ENCODE results near the gene SCN10A. TPM values are rescaled to one million over a fixed set of nuclear protein-coding genes. Genes with fewer than 3 reads are reported as not detected.

Gene SCN10A
- total RNA-seq, 4 donors from 2014 or later, result not detected

GRCh38 chr3:38707730-38708129 is 108.3 kb downstream of the SCN10A start:
- no peak overlapping the region for H3K4me3 ChIP-seq
- no peaks in the 10 kb centered on the region for H3K36me3 ChIP-seq
- H3K4me1 ChIP-seq, result no peaks in the 10 kb centered on the region
- no peaks in the 10 kb centered on the region for H3K9me3 ChIP-seq
- DNase-seq (ENCODE audit: low spot score in 2 of 2), result no peak
- TF ChIP-seq POLR2A (IDR thresholded peaks at IDR 0.05) (no peak), CTCF (IDR thresholded peaks at IDR 0.05) (no peak), EP300 (IDR thresholded peaks at IDR 0.05) (no peak)
- 4 to 9% methylated on average over 1 of the region's 1 CpG for WGBS, 2 donors
- H3K27ac ChIP-seq, result no peak overlapping the region
- H3K27me3 ChIP-seq, result no peaks in the 10 kb centered on the region

- no peak for DNase-seq (ENCODE audit: low spot score in 2 of 2)
- 58 to 72% methylated on average over 2 of the region's 2 CpGs for WGBS, 2 donors
- no peaks in the 10 kb centered on the region for H3K4me1 ChIP-seq
These were observed 109.1 kb downstream of the SCN10A start for GRCh38 chr3:38706961-38707360.

GRCh38 chr3:38702231-38702630 is 113.8 kb downstream of the SCN10A start:
- H3K4me3 ChIP-seq, result no peak overlapping the region
- H3K4me1 ChIP-seq, result no peaks in the 10 kb centered on the region
- H3K36me3 ChIP-seq, result no peaks in the 10 kb centered on the region
- 76 to 80% methylated on average over 3 of the region's 3 CpGs for WGBS, 2 donors
- H3K27me3 ChIP-seq, result no peaks in the 10 kb centered on the region
- no peak for DNase-seq (ENCODE audit: low spot score in 2 of 2)
- H3K27ac ChIP-seq, result no peak overlapping the region
- TF ChIP-seq CTCF (IDR thresholded peaks at IDR 0.05) (no peak), EP300 (IDR thresholded peaks at IDR 0.05) (no peak), POLR2A (IDR thresholded peaks at IDR 0.05) (no peak)
- H3K9me3 ChIP-seq, result no peaks in the 10 kb centered on the region

More at GRCh38 chr3:38706961-38707360, 109.1 kb downstream of the SCN10A start:
- H3K27me3 ChIP-seq, result no peaks in the 10 kb centered on the region
- no peaks in the 10 kb centered on the region for H3K9me3 ChIP-seq
- TF ChIP-seq CTCF (IDR thresholded peaks at IDR 0.05) (no peak), EP300 (IDR thresholded peaks at IDR 0.05) (no peak), POLR2A (IDR thresholded peaks at IDR 0.05) (no peak)
- no peaks in the 10 kb centered on the region for H3K36me3 ChIP-seq
- H3K27ac ChIP-seq, result no peak overlapping the region
- H3K4me3 ChIP-seq, result no peak overlapping the region

- no peak for TF ChIP-seq CTCF (IDR thresholded peaks at IDR 0.05)
- TF ChIP-seq POLR2A (IDR thresholded peaks at IDR 0.05), result no peak
- no peak for TF ChIP-seq EP300 (IDR thresholded peaks at IDR 0.05)
- no peaks in the 10 kb centered on the region for H3K36me3 ChIP-seq
- DNase-seq (ENCODE audit: low spot score in 2 of 2), result no peak
- no peaks in the 10 kb centered on the region for H3K4me1 ChIP-seq
- no peaks in the 10 kb centered on the region for H3K27me3 ChIP-seq
- WGBS, 2 donors, result 55 to 62% methylated on average over 5 of the region's 5 CpGs
- H3K4me3 ChIP-seq, result no peak overlapping the region
- H3K27ac ChIP-seq, result no peak overlapping the region
- no peaks in the 10 kb centered on the region for H3K9me3 ChIP-seq
These were observed 117.3 kb downstream of the SCN10A start for GRCh38 chr3:38698760-38699159.

GRCh38 chr3:38698061-38698460 is 118.0 kb downstream of the SCN10A start:
- H3K36me3 ChIP-seq, result no peaks in the 10 kb centered on the region
- no peaks in the 10 kb centered on the region for H3K9me3 ChIP-seq
- H3K4me1 ChIP-seq, result no peaks in the 10 kb centered on the region
- H3K27ac ChIP-seq, result no peak overlapping the region
- TF ChIP-seq EP300 (IDR thresholded peaks at IDR 0.05), result no peak
- no peak overlapping the region for H3K4me3 ChIP-seq
- no peaks in the 10 kb centered on the region for H3K27me3 ChIP-seq
- DNase-seq (ENCODE audit: low spot score in 2 of 2), result no peak
- WGBS, 2 donors, result 93% methylated on average over 12 of the region's 12 CpGs

- H3K36me3 ChIP-seq, result no peaks in the 10 kb centered on the region
- 64 to 68% methylated on average over 2 of the region's 2 CpGs for WGBS, 2 donors
- no peak for TF ChIP-seq CTCF (IDR thresholded peaks at IDR 0.05)
- no peak for TF ChIP-seq EP300 (IDR thresholded peaks at IDR 0.05)
- TF ChIP-seq POLR2A (IDR thresholded peaks at IDR 0.05), result no peak
These were observed 120.0 kb downstream of the SCN10A start for GRCh38 chr3:38696034-38696433.

More at GRCh38 chr3:38696034-38696433, 120.0 kb downstream of the SCN10A start:
- Histone ChIP-seq H3K4me1 (no peaks in the 10 kb centered on the region), H3K4me3 (no peak overlapping the region), H3K27ac (no peak overlapping the region), H3K27me3 (no peaks in the 10 kb centered on the region), H3K9me3 (no peaks in the 10 kb centered on the region)
- DNase-seq (ENCODE audit: low spot score in 2 of 2), result no peak

Measured in tibial nerve (tissue), 4 donors.